ENCODE results near the gene CTBP2.

CTBP2 gene

GRCh38 chr10:125114761-125115391 lies 45.5 kb downstream of the CTBP2 start:
- DNase-seq = no peak
- in situ Hi-C loops (cut with MboI; ENCODE audit: low pct_unique_long_range_greater_than_20kb, low sequenced_read_pairs) = no loop called here

GRCh38 chr10:125113691-125114371 lies 46.5 kb downstream of the CTBP2 start:
- in situ Hi-C loops (cut with MboI; ENCODE audit: low pct_unique_long_range_greater_than_20kb, low sequenced_read_pairs) = no loop called here
- DNase-seq = no peak

- in situ Hi-C loops (cut with MboI; ENCODE audit: low pct_unique_long_range_greater_than_20kb, low sequenced_read_pairs) = no loop called here
- no peak for DNase-seq
Observed at GRCh38 chr10:125112697-125113494, 47.5 kb downstream of the CTBP2 start.

- in situ Hi-C loops (cut with MboI; ENCODE audit: low pct_unique_long_range_greater_than_20kb, low sequenced_read_pairs) = no loop called here
- no peak for DNase-seq
Observed at GRCh38 chr10:125111118-125111727, 49.1 kb downstream of the CTBP2 start.

GRCh38 chr10:125107965-125108580 lies 52.3 kb downstream of the CTBP2 start:
- in situ Hi-C loops (cut with MboI; ENCODE audit: low pct_unique_long_range_greater_than_20kb, low sequenced_read_pairs) = no loop called here
- no peak for DNase-seq

GRCh38 chr10:125107166-125107949 lies 53.0 kb downstream of the CTBP2 start:
- no peak for DNase-seq
- in situ Hi-C loops (cut with MboI; ENCODE audit: low pct_unique_long_range_greater_than_20kb, low sequenced_read_pairs) = no loop called here

GRCh38 chr10:125106586-125106985 lies 53.8 kb downstream of the CTBP2 start:
- no peak for DNase-seq
- in situ Hi-C loops (cut with MboI; ENCODE audit: low pct_unique_long_range_greater_than_20kb, low sequenced_read_pairs) = no loop called here

- in situ Hi-C loops (cut with MboI; ENCODE audit: low pct_unique_long_range_greater_than_20kb, low sequenced_read_pairs) = no loop called here
Observed at GRCh38 chr10:125105706-125106255, 54.6 kb downstream of the CTBP2 start.

GRCh38 chr10:125105155-125105554 lies 55.2 kb downstream of the CTBP2 start:
- in situ Hi-C loops (cut with MboI; ENCODE audit: low pct_unique_long_range_greater_than_20kb, low sequenced_read_pairs) = no loop called here
- DNase-seq = no peak

More at GRCh38 chr10:125105706-125106255, 54.6 kb downstream of the CTBP2 start:
- no peak for DNase-seq

- in situ Hi-C loops (cut with MboI; ENCODE audit: low pct_unique_long_range_greater_than_20kb, low sequenced_read_pairs) = no loop called here
- no peak for DNase-seq
Observed at GRCh38 chr10:125104559-125104958, 55.8 kb downstream of the CTBP2 start.

- no peak for DNase-seq
- in situ Hi-C loops (cut with MboI; ENCODE audit: low pct_unique_long_range_greater_than_20kb, low sequenced_read_pairs) = no loop called here
Observed at GRCh38 chr10:125103924-125104323, 56.4 kb downstream of the CTBP2 start.

GRCh38 chr10:125103466-125103865 lies 56.9 kb downstream of the CTBP2 start:
- in situ Hi-C loops (cut with MboI; ENCODE audit: low pct_unique_long_range_greater_than_20kb, low sequenced_read_pairs) = no loop called here
- no peak for DNase-seq

- no peak for DNase-seq
- in situ Hi-C loops (cut with MboI; ENCODE audit: low pct_unique_long_range_greater_than_20kb, low sequenced_read_pairs) = no loop called here
Observed at GRCh38 chr10:125102821-125103220, 57.5 kb downstream of the CTBP2 start.

- in situ Hi-C loops (cut with MboI; ENCODE audit: low pct_unique_long_range_greater_than_20kb, low sequenced_read_pairs) = no loop called here
- peak; percentile 70 for DNase-seq
Observed at GRCh38 chr10:125102246-125102645, 58.1 kb downstream of the CTBP2 start.

- in situ Hi-C loops (cut with MboI; ENCODE audit: low pct_unique_long_range_greater_than_20kb, low sequenced_read_pairs) = no loop called here
- DNase-seq = no peak
Observed at GRCh38 chr10:125101581-125101980, 58.8 kb downstream of the CTBP2 start.

- no peak for DNase-seq
- in situ Hi-C loops (cut with MboI; ENCODE audit: low pct_unique_long_range_greater_than_20kb, low sequenced_read_pairs) = no loop called here
Observed at GRCh38 chr10:125101049-125101448, 59.3 kb downstream of the CTBP2 start.

- DNase-seq = no peak
- in situ Hi-C loops (cut with MboI; ENCODE audit: low pct_unique_long_range_greater_than_20kb, low sequenced_read_pairs) = no loop called here
Observed at GRCh38 chr10:125097409-125098070, 62.8 kb downstream of the CTBP2 start.

GRCh38 chr10:125096975-125097374 lies 63.4 kb downstream of the CTBP2 start:
- DNase-seq = no peak
- in situ Hi-C loops (cut with MboI; ENCODE audit: low pct_unique_long_range_greater_than_20kb, low sequenced_read_pairs) = no loop called here
